Chondrocyte (in vitro differentiated cells): ENCODE results near the gene RGS7. TPM values are rescaled to one million over a fixed set of nuclear protein-coding genes. Genes with fewer than 3 reads are reported as not detected.
"Not testable (repeated sequence)": the region's sequence is repeated elsewhere in the genome, so short reads cannot be mapped to it uniquely, and the experiment has no call there.

Source experiments
- DNase-seq: peaks from one replicate; pipeline ENCODE4 v3.0.0; 2021; ENCODE audit warnings: mixed read lengths, low spot score
- H3K27ac Mint-ChIP-seq: one replicate; pipeline ENCODE4 v1.8.0; 2021; ENCODE audit warnings: mild to moderate bottlenecking, moderate library complexity, mixed read lengths; ENCODE audit not compliant: unreplicated experiment
- H3K27me3 Mint-ChIP-seq: 2 replicates; pipeline ENCODE4 v1.8.0; 2021; ENCODE audit warnings: low read depth, mixed read lengths
- H3K36me3 Mint-ChIP-seq: 2 replicates; pipeline ENCODE4 v1.8.0; 2021; ENCODE audit warnings: low read depth, mixed read lengths
- H3K4me1 Mint-ChIP-seq: 2 replicates; pipeline ENCODE4 v1.8.0; 2021; ENCODE audit warnings: low read depth, mild to moderate bottlenecking, mixed read lengths
- H3K4me3 Mint-ChIP-seq: one replicate; pipeline ENCODE4 v1.8.0; 2021; ENCODE audit warnings: mild to moderate bottlenecking, moderate library complexity, mixed read lengths; ENCODE audit not compliant: unreplicated experiment
- H3K9me3 Mint-ChIP-seq: 2 replicates; pipeline ENCODE4 v1.8.0; 2021; ENCODE audit warnings: low read depth, mixed read lengths
- total RNA-seq: library from RNA; stranded (reverse); gene quantifications from 3 replicates; pipeline ENCODE4 v1.2.1, GENCODE V29; 2021
- TF ChIP-seq, protein P1 (sequence below): fragments of 200-600 bp; sonication (generic); IDR thresholded peaks from 2 replicates; pipeline ENCODE4 v1.5.0; 2021; ENCODE audit warnings: antibody characterized with exemption, mild to moderate bottlenecking, moderate library complexity

Gene RGS7
- total RNA-seq, 1 donor from 2014 or later, result 3.9 TPM

DNA sequence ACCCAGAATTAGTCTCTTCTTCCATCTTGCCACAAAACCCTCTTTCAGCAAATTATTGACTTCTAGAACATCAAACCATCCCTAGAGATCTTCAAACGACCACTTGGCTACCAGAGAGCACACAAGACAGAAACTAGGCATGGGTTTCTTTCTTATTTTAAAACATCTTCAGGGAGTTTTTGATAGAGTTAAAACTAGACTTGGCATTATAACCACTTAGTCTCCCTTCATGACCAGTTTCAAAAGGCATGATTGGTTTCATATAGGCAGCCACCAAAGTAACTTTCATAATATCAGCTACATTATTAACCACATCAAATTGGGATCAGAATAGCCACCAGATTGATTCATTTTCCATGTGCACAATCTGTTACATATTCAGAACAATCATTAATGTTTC, 376.7 kb downstream of the RGS7 start:
- H3K27ac Mint-ChIP-seq, result no peak overlapping the region
- H3K36me3 Mint-ChIP-seq, result no peaks in the 10 kb centered on the region
- peaks cover 9% of the 10 kb centered on the region for H3K9me3 Mint-ChIP-seq
- H3K4me1 Mint-ChIP-seq, result peaks cover 3% of the 10 kb centered on the region
- no peak for DNase-seq
- no peaks in the 10 kb centered on the region for H3K27me3 Mint-ChIP-seq
- no peak overlapping the region for H3K4me3 Mint-ChIP-seq
- TF ChIP-seq, protein P1, sequence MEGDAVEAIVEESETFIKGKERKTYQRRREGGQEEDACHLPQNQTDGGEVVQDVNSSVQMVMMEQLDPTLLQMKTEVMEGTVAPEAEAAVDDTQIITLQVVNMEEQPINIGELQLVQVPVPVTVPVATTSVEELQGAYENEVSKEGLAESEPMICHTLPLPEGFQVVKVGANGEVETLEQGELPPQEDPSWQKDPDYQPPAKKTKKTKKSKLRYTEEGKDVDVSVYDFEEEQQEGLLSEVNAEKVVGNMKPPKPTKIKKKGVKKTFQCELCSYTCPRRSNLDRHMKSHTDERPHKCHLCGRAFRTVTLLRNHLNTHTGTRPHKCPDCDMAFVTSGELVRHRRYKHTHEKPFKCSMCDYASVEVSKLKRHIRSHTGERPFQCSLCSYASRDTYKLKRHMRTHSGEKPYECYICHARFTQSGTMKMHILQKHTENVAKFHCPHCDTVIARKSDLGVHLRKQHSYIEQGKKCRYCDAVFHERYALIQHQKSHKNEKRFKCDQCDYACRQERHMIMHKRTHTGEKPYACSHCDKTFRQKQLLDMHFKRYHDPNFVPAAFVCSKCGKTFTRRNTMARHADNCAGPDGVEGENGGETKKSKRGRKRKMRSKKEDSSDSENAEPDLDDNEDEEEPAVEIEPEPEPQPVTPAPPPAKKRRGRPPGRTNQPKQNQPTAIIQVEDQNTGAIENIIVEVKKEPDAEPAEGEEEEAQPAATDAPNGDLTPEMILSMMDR, result no peak

DNA sequence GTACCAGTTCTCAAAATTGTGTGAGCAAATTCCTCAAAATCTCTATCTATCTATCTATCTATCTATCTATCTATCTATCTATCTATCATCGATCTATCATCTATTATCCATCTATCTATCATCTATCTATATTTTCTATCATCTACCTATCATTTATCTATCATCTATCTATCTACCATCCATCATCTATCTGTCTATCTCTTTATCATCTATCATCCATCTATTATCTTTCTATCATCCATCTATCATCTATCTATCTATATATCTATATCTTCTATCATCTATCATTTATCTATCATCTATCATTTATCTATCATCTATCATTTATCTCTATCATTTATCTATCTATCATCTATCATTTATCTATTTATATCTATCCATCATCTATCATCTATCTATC, 380.3 kb downstream of the RGS7 start:
- no peaks in the 10 kb centered on the region for H3K4me1 Mint-ChIP-seq
- no peak overlapping the region for H3K4me3 Mint-ChIP-seq
- no peaks in the 10 kb centered on the region for H3K36me3 Mint-ChIP-seq
- no peaks in the 10 kb centered on the region for H3K27me3 Mint-ChIP-seq
- no peak overlapping the region for H3K27ac Mint-ChIP-seq
- no peak for DNase-seq
- TF ChIP-seq, protein P1, result no peak
- peaks cover 9% of the 10 kb centered on the region for H3K9me3 Mint-ChIP-seq

- TF ChIP-seq, protein P1, result no peak
- Mint-ChIP-seq H3K36me3 (no peaks in the 10 kb centered on the region), H3K27ac (no peak overlapping the region), H3K4me1 (no peaks in the 10 kb centered on the region), H3K9me3 (peaks cover 9% of the 10 kb centered on the region), H3K27me3 (no peaks in the 10 kb centered on the region), H3K4me3 (no peak overlapping the region)
- DNase-seq, result no peak
Measured at GRCh38 chr1:240973875-240974274, 383.1 kb downstream of the RGS7 start.

DNA sequence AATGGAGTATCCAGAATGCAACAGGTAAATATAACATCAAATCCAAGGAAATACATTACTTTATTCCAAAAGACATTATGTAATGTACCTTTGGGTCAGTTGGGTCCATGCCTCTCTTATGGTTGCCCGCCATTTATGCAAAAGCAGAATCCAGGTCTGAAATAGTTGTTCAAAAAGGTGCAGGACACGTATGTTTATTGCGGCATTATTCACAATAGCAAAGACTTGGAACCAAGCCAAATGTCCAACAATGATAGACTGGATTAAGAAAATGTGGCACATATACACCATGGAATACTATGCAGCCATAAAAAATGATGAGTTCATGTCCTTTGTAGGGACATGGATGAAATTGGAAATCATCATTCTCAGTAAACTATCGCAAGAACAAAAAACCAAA, 384.9 kb downstream of the RGS7 start:
- not testable (repeated sequence) for H3K27me3 Mint-ChIP-seq, H3K4me1 Mint-ChIP-seq, H3K9me3 Mint-ChIP-seq

GRCh38 chr1:240970253-240970652, 386.8 kb downstream of the RGS7 start:
- Mint-ChIP-seq H3K27me3 (no peaks in the 10 kb centered on the region), H3K4me1 (peaks cover 2% of the 10 kb centered on the region), H3K4me3 (no peak overlapping the region), H3K27ac (no peak overlapping the region), H3K9me3 (no peaks in the 10 kb centered on the region), H3K36me3 (no peaks in the 10 kb centered on the region)
- DNase-seq, result no peak
- TF ChIP-seq, protein P1, result no peak

More for the DNA sequence above, 384.9 kb downstream of the RGS7 start:
- not testable (repeated sequence) for H3K27ac Mint-ChIP-seq, H3K4me3 Mint-ChIP-seq, H3K36me3 Mint-ChIP-seq, DNase-seq

- Mint-ChIP-seq H3K27me3 (no peaks in the 10 kb centered on the region), H3K27ac (no peak overlapping the region), H3K4me1 (peaks cover 2% of the 10 kb centered on the region), H3K4me3 (no peak overlapping the region), H3K36me3 (no peaks in the 10 kb centered on the region), H3K9me3 (no peaks in the 10 kb centered on the region)
- TF ChIP-seq, protein P1, result no peak
- DNase-seq, result no peak
Measured at GRCh38 chr1:240968864-240969263, 388.1 kb downstream of the RGS7 start.
